Tibial nerve (tissue), 4 donors: ENCODE measurements around the gene TTC19. TPM values are rescaled to one million over a fixed set of nuclear protein-coding genes. Genes with fewer than 3 reads are reported as not detected.

Experiments used
- DNase-seq, 2 donors: peaks; one replicate each; pipeline ENCODE4 v3.0.0-alpha.2; 2019; ENCODE audit warnings: low spot score in 2 of 2
- H3K27ac ChIP-seq, 4 donors: fragments of 200-600 bp; sonication (generic) in 3 of 4; one replicate each; pipeline ENCODE4 v1.5.1; 2017 to 2019; ENCODE audit warnings: mild to moderate bottlenecking in 1 of 4
- H3K27me3 ChIP-seq, 2 donors: fragments of 200-600 bp; sonication (generic) in 1 of 2; one replicate each; pipeline versions ENCODE4 v1.5.1 to v1.6.0; 2017 to 2019
- H3K36me3 ChIP-seq, 3 donors: fragments of 200-600 bp; sonication (generic); one replicate each; pipeline ENCODE4 v1.5.1; 2018 to 2019
- H3K4me1 ChIP-seq, 4 donors: fragments of 200-600 bp; sonication (generic) in 3 of 4; one replicate each; pipeline ENCODE4 v1.5.1; 2017 to 2019
- H3K4me3 ChIP-seq, 4 donors: fragments of 200-600 bp; sonication (generic) in 3 of 4; one replicate each; pipeline ENCODE4 v1.5.1; 2017 to 2019; ENCODE audit warnings: mild to moderate bottlenecking in 1 of 4, moderate library complexity in 1 of 4
- H3K9me3 ChIP-seq, 4 donors: fragments of 200-600 bp; sonication (generic) in 3 of 4; one replicate each; pipeline ENCODE4 v1.5.1; 2017 to 2019
- EP300 ChIP-seq, 2 donors: sonication (generic); formaldehyde crosslinking; IDR thresholded peaks; one replicate each; pipeline ENCODE4 v1.6.1; 2017; ENCODE audit warnings: antibody characterized with exemption in 2 of 2, mild to moderate bottlenecking in 1 of 2
- POLR2A ChIP-seq, 2 donors: fragments of 450-650 bp; IDR thresholded peaks; one replicate each; pipeline ENCODE4 v1.6.1; 2017; ENCODE audit warnings: antibody characterized with exemption in 2 of 2, mild to moderate bottlenecking in 2 of 2, moderate library complexity in 2 of 2
- WGBS, 2 donors: methylation state at CpG; one replicate each; pipeline ENCODE4 v1.1.5; 2018; 5-methylcytosine and 5-hydroxymethylcytosine counted together
- total RNA-seq, 4 donors: library from RNA; depleted of rRNA; stranded (reverse); fragments of >200 nt; gene quantifications; one replicate each; pipeline ENCODE4 v1.1.0, GENCODE V29; 2016
- TF ChIP-seq, protein P1 (sequence below), 5 experiments: fragments of 200-600 bp in 3 of 5; fragments of 450-650 bp in 2 of 5; sonication (generic) in 3 of 5; IDR thresholded peaks; one replicate each; pipeline ENCODE4 v1.5.1; 2016 to 2019; ENCODE audit warnings: antibody characterized with exemption in 5 of 5, mild to moderate bottlenecking in 3 of 5, moderate library complexity in 2 of 5

TTC19 gene
- total RNA-seq, 4 donors from 2014 or later, result 88.3 to 152 (median 124) TPM

DNA sequence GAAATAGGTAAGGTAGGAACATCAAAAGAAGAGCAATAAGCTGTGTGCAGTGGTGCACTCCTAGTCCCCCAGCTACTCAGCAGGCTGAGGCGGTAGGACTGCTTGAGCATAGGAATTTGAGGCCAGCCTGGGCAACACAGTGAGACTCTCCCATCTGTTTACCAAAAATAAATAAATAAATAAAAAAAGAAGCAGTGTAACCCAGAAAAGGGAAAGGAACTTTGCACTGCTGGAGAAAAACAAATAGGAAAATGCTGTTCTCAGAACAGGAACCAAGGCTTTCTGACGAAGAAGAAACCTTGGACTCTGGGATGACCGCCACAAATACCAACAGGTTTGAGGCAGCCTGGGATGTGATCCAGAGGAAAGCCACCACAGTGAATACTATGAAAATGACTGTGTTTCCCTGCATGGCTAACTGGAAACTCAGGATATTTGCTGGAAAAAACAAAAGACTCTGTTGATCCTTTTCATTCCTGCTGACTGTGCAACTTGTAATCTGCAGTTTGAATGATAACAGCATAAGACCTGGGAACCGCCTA is 41.2 kb downstream of the TTC19 start:
- Histone ChIP-seq H3K9me3 (no peaks in the 10 kb centered on the region), H3K27me3 (no peaks in the 10 kb centered on the region), H3K4me3 (no peak overlapping the region), H3K27ac (peak overlapping the region in 1 of 4 donors; percentile 43), H3K36me3 (peaks cover 10 to 97% (median 19%) of the 10 kb centered on the region in 3 donors), H3K4me1 (peaks cover 0 to 6% (median 0%) of the 10 kb centered on the region in 4 donors)
- TF ChIP-seq, protein P1, sequence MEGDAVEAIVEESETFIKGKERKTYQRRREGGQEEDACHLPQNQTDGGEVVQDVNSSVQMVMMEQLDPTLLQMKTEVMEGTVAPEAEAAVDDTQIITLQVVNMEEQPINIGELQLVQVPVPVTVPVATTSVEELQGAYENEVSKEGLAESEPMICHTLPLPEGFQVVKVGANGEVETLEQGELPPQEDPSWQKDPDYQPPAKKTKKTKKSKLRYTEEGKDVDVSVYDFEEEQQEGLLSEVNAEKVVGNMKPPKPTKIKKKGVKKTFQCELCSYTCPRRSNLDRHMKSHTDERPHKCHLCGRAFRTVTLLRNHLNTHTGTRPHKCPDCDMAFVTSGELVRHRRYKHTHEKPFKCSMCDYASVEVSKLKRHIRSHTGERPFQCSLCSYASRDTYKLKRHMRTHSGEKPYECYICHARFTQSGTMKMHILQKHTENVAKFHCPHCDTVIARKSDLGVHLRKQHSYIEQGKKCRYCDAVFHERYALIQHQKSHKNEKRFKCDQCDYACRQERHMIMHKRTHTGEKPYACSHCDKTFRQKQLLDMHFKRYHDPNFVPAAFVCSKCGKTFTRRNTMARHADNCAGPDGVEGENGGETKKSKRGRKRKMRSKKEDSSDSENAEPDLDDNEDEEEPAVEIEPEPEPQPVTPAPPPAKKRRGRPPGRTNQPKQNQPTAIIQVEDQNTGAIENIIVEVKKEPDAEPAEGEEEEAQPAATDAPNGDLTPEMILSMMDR (IDR thresholded peaks at IDR 0.05), result no peak
- TF ChIP-seq EP300 (IDR thresholded peaks at IDR 0.05), result no peak
- TF ChIP-seq POLR2A (IDR thresholded peaks at IDR 0.05), result no peak
- no peak for DNase-seq
- 71 to 72% methylated on average over 4 of the region's 4 CpGs for WGBS, 2 donors

DNA sequence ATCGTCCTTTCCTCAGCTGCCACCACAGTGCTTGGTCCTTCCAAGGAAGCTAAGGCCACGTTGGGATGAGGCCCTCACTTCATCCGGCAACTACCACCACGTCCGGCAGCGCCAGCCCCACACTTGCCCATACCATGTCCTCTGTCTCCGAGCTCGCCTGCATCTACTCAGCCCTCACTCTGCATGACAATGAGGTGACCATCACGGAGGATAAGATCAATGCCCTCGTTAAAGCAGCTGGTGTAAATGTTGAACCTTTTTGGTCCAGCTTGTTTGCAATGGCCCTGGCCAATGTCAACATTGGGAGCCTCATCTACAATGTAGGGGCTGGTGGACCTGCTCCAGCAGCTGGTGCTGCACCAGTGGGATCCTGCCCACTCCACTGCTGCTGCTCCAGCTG is 44.9 kb downstream of the TTC19 start:
- WGBS, 2 donors, result 93 to 96% methylated on average over 10 of the region's 10 CpGs
- H3K36me3 ChIP-seq, result peaks cover 0 to 89% (median 16%) of the 10 kb centered on the region in 3 donors
- H3K27me3 ChIP-seq, result no peaks in the 10 kb centered on the region
- H3K27ac ChIP-seq, result no peak overlapping the region
- no peak for DNase-seq
- peaks cover 0 to 6% (median 0%) of the 10 kb centered on the region in 4 donors for H3K4me1 ChIP-seq
- H3K4me3 ChIP-seq, result no peak overlapping the region
- H3K9me3 ChIP-seq, result no peaks in the 10 kb centered on the region
- TF ChIP-seq, protein P1 (IDR thresholded peaks at IDR 0.05), result no peak
- TF ChIP-seq EP300 (IDR thresholded peaks at IDR 0.05) (no peak), POLR2A (IDR thresholded peaks at IDR 0.05) (no peak)

DNA sequence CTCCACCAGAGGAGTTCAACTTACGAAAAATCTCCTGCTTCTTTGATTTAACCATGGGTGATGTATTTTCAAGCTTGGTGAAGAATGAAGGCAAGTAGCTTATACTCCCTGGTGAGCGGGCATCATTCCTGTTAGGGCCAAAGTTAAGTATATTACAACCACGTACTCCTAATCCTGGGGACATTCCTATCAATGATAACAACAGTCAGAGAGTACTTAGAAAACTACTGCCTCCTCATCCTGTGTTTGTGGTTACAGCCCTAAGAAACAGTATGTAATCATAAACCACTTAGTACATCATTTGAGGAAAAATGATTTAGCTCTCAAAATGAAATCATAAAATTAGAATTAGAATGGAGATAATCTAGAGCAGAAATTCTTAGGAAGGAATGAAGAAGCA is 47.3 kb downstream of the TTC19 start:
- no peak overlapping the region for H3K27ac ChIP-seq

DNA sequence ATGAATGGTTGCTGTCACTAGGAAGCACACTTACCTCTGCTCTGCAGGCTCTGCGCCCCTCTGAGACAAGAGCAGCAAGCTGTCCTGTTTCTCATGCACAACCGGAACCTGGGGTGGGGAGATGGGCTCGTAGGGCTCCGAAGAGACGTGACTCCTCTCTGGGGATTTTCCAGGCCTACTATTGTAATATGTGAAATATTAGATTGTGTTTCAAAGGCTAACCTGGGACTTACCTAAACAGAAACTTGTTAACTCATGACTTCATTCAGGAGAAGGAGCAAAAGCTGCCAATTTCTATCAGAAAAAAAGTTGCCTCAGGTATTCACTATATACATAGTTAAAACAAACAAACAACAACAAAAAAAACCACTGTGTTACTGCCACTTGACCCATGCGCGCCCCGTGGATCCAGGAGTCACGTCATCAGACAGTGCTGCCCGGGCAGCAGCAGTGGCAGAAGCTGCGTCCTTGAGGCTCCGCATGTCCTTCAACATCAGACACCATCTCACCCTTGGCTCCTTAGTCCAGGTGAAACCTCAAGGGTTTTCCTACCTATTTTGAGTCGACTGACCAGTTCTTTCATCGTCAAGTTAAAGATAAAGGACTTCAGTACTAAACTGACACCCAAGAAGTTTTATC is 49.3 kb downstream of the TTC19 start:
- Histone ChIP-seq H3K27ac (no peak overlapping the region), H3K36me3 (peaks cover 0 to 86% (median 13%) of the 10 kb centered on the region in 3 donors), H3K27me3 (no peaks in the 10 kb centered on the region), H3K4me3 (no peak overlapping the region), H3K4me1 (no peaks in the 10 kb centered on the region), H3K9me3 (peaks cover 0 to 6% (median 0%) of the 10 kb centered on the region in 4 donors)
- no peak for DNase-seq
- 85 to 88% methylated on average over 14 of the region's 14 CpGs for WGBS, 2 donors
- TF ChIP-seq POLR2A (IDR thresholded peaks at IDR 0.05) (no peak), EP300 (IDR thresholded peaks at IDR 0.05) (no peak)
- TF ChIP-seq, protein P1 (IDR thresholded peaks at IDR 0.05), result no peak

More for the DNA sequence above, 47.3 kb downstream of the TTC19 start:
- no peak for DNase-seq
- H3K4me3 ChIP-seq, result no peak overlapping the region
- H3K36me3 ChIP-seq, result peaks cover 0 to 87% (median 13%) of the 10 kb centered on the region in 3 donors
- TF ChIP-seq EP300 (IDR thresholded peaks at IDR 0.05), result no peak
- no peak for TF ChIP-seq POLR2A (IDR thresholded peaks at IDR 0.05)
- TF ChIP-seq, protein P1 (IDR thresholded peaks at IDR 0.05), result no peak
- no peaks in the 10 kb centered on the region for H3K27me3 ChIP-seq
- 91 to 96% methylated on average over 3 of the region's 3 CpGs for WGBS, 2 donors
- H3K9me3 ChIP-seq, result no peaks in the 10 kb centered on the region
- H3K4me1 ChIP-seq, result no peaks in the 10 kb centered on the region

DNA sequence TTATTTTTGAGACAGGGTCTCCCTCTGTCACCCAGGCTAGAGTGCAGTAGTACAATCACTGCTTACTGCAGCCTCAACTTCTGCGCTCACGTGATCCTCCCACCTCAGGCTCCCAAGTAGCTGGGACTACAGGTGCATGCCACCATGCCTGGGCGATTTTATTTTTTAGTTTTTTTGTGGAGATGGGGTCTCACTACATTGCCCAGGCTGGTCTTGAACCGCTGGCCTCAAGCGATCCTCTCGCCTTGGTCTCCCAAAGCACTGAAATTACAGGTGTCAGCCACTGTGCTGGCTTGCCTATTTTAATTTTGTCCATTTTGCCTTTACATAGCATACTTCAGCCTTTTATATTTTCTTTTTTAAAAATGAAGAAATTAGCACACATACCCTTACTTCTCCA is 51.2 kb downstream of the TTC19 start:
- no peak for DNase-seq
- TF ChIP-seq, protein P1 (IDR thresholded peaks at IDR 0.05), result no peak
- no peak for TF ChIP-seq EP300 (IDR thresholded peaks at IDR 0.05)
- no peak for TF ChIP-seq POLR2A (IDR thresholded peaks at IDR 0.05)
- WGBS, 2 donors, result 97 to 98% methylated on average over 6 of the region's 6 CpGs
- H3K9me3 ChIP-seq, result peaks cover 0 to 10% (median 0%) of the 10 kb centered on the region in 4 donors
- H3K27me3 ChIP-seq, result no peaks in the 10 kb centered on the region
- H3K4me1 ChIP-seq, result no peaks in the 10 kb centered on the region
- no peak overlapping the region for H3K27ac ChIP-seq
- H3K36me3 ChIP-seq, result peaks cover under 1 to 86% (median 7%) of the 10 kb centered on the region in 3 donors
- H3K4me3 ChIP-seq, result no peak overlapping the region
